Putamen (tissue), 1 donor: ENCODE data around the gene BMP7.

ENCODE experiments used
- DNase-seq: peaks from one replicate; pipeline ENCODE4 v3.0.0-alpha.2; 2016; ENCODE audit warnings: low spot score

The BMP7 gene

GRCh38 chr20:57145089-57145631 lies 121.3 kb downstream of the BMP7 start:
- DNase-seq = no peak

GRCh38 chr20:57143173-57143572 lies 123.3 kb downstream of the BMP7 start:
- no peak for DNase-seq

GRCh38 chr20:57142667-57143066 lies 123.8 kb downstream of the BMP7 start:
- no peak for DNase-seq

GRCh38 chr20:57141492-57141891 lies 124.9 kb downstream of the BMP7 start:
- DNase-seq = no peak

- no peak for DNase-seq
Observed at GRCh38 chr20:57140416-57140965, 126.0 kb downstream of the BMP7 start.

GRCh38 chr20:57139342-57140093 lies 126.9 kb downstream of the BMP7 start:
- no peak for DNase-seq

GRCh38 chr20:57138198-57138995 lies 128.0 kb downstream of the BMP7 start:
- DNase-seq = no peak

GRCh38 chr20:57137676-57138075 lies 128.8 kb downstream of the BMP7 start:
- DNase-seq = no peak

GRCh38 chr20:57136734-57137133 lies 129.7 kb downstream of the BMP7 start:
- no peak for DNase-seq

- DNase-seq = no peak
Observed at GRCh38 chr20:57135875-57136274, 130.6 kb downstream of the BMP7 start.

GRCh38 chr20:57134804-57135203 lies 131.6 kb downstream of the BMP7 start:
- DNase-seq = no peak

GRCh38 chr20:57133926-57134650 lies 132.4 kb downstream of the BMP7 start:
- DNase-seq = no peak

- no peak for DNase-seq
Observed at GRCh38 chr20:57131601-57132391, 134.6 kb downstream of the BMP7 start.

GRCh38 chr20:57131077-57131476 lies 135.4 kb downstream of the BMP7 start:
- DNase-seq = no peak

- DNase-seq = no peak
Observed at GRCh38 chr20:57130160-57130772, 136.2 kb downstream of the BMP7 start.

- DNase-seq = no peak
Observed at GRCh38 chr20:57129303-57129702, 137.1 kb downstream of the BMP7 start.

- no peak for DNase-seq
Observed at GRCh38 chr20:57128044-57128757, 138.2 kb downstream of the BMP7 start.

- DNase-seq = no peak
Observed at GRCh38 chr20:57126481-57127092, 139.9 kb downstream of the BMP7 start.

GRCh38 chr20:57124800-57125517 lies 141.5 kb downstream of the BMP7 start:
- DNase-seq = no peak
